Glomerular endothelial cell (primary cell): ENCODE measurements around the gene FLVCR2. TPM values are rescaled to one million over a fixed set of nuclear protein-coding genes. Genes with fewer than 3 reads are reported as not detected.
A peak's percentile ranks its signal among the peaks of the same experiment; 100 is the strongest.

Experiments used
- DNase-seq: peaks from one replicate; pipeline ENCODE4 v3.0.0-alpha.2; 2011; ENCODE audit warnings: low read depth, low spot score; ENCODE audit errors: extremely low read depth
- total RNA-seq: library from RNA; depleted of rRNA; stranded (reverse); fragments of >200 nt; gene quantifications from 2 replicates; pipeline ENCODE4 v1.2.3, GENCODE V29; 2015

The FLVCR2 gene
- total RNA-seq, 1 donor from 2014 or later, result 2.1 TPM

DNA sequence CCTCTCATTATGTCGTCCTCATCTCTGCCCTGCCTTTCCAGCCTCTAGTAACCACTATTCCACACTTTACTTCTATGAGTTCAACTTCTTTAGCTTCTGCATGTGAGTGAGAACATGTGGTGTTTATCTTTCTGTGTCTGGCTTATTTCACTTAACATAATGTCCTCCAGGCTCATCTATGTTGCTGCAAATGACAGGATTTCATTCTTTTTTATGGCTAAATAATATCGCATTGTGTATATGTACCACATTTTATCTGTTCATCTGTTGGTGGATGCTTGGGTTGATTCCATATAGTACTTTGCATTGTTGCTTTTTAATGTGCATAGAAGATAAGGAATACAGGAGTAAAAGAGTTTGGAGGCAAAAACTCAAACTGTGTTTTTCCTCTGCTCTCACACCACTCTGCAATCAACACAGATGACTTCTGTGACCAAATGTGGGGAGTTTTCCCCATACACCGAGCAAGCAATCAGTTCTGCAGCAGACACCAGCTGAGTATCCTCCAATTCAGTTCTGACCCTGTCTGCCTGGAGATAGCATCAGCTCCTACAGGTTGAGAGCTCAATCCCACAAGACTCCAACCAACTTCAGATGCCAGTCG is 24.6 kb upstream of the FLVCR2 start:
- DNase-seq, result no peak

DNA sequence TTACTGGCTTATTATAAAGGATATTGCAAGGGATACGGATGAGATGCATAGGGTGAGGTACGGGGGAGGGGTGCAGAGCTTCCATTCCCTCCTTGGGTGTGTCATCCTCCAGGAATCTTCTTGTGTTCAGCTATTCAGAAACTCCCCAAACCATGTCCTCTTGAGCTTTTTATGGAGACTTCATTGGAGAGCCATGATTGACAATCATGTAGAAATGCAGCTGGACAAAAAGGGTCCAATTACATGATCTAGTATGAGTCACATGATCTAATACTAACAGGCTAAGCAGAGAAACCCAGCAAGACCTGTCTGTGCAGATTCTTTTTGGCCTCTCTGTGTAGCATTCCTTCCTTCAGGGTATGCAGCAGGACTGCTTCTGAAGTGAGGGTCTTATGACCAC is 23.9 kb upstream of the FLVCR2 start:
- DNase-seq, result no peak

DNA sequence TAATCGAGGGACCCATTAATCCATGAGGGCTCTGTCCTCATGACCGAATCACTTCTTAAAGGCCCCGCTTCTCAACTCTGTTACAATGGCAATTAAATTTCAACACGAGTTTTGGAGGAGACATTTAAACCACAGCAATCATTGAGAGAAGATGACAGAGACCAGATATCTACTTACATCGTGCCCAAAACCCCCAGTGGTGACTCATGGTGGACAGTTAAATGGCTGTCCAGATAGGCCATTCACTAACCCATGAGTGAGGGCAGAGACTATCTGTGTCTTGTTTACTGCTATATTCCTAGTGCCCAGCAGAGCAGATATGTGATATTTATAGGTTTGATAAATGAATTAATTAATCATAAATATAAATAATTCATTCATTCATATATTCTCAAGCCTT is 20.0 kb upstream of the FLVCR2 start:
- no peak for DNase-seq

DNA sequence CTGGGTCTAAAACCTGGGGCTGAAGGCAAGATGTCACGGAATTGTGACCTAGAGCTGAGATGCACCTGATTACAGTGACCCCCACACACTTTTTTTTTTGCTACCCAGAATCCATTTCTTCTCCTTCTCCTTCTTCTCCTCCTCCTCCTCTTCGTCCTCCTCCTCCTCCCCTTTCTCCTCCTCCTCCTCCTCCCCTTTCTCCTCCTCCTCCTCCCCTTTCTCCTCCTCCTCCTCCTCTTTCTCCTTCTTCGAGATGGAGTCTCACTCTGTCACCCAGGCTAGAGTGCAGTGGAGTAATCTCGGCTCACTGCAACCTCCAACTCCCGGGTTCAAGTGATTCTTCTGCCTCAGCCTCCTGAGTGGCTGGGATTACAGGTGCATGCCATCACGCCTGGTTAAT is 19.4 kb upstream of the FLVCR2 start:
- no peak for DNase-seq

DNA sequence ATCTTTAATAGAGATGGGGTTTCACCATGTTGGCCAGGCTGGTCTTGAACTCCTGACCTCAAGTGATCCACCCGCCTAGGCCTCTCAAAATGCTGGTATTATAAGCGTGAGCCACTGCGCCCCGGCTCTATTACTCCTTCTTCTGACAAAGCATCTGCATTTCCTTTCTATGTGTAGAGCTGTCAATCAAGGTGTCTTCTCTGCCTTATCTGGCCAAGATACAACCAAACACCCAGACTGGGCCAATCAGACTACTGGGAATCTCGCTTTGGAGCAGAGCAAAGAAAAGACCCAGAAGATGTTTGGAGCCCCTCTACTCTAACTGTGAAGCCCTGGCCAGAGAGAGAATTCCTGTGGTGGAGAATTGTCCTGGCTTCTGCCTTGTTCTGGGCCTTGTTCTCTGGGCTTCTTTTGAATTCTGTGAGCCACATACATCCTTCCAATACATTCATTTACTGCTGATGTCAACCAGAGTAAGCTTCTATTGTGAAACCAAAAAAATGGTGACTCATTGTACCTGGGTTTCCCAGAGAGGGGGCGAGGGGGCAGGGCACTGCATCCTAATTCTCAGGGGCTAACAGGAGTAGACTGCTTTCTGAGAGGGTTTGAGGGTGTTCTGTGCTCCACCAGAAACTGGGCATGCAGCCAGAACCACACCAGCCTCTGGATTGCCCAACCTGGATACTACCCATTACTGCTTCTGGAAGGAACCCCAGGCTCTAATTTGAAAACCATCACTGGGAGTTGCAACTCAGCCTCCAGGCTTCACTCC is 18.8 kb upstream of the FLVCR2 start:
- DNase-seq, result no peak

DNA sequence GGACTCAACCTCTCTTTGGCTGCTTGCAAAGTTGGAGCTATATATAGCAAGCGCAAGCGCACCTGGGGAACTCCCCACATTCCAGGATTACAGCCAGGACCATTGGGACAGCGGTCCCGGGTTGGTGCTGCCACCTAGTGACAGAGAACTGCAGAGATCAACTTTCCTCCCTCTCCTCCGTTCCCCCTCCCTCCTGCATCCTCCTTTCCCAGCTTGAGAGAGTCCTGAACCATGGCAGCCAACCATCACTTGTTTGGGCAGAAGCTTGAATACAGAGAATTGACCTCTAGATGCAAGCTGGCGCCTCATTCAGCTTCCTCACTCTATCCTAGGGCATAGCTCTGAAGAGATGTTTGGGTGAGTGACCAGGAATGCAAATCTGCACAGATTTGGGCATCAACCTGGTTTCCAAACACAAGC is 17.4 kb upstream of the FLVCR2 start:
- DNase-seq, result no peak

DNA sequence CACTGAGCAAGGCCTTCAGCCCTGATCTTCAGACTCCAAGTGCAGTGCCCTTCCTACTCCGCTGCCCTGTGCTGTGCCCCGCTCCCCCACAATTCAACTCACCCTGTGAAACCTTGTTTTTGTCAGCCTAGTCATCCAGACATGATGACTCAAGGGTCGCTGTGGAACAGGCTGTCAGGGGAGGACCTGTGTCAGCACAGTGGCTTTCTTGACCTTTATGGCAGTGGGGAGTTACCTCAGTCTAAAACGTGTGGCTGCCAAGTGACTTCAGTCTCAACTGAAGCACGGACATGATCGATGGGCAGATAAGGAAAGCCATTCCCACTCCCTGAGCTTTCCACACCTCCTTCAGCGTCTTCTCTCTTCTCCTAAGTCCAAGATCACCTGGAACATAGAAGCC is 16.3 kb upstream of the FLVCR2 start:
- DNase-seq, result no peak

DNA sequence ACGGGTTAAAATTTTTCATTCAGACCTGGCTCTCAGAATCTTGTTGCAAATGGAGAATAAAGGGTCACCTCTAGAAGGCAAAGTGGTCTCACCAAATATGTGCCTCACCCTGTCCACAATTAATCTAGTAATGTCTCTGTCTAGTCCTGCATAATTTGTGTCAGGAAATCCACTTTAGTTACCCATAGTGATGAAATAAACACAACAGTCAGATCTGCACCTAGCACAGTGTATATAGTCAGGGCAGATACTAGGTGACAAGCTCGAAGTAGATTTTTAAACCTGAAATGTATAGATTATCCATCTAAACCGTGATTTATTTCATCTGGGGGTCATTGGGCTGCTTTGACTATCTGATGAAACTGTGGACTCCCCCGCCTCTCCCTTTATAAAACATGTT is 15.9 kb upstream of the FLVCR2 start:
- no peak for DNase-seq

GRCh38 chr14:75563931-75564330 is 14.5 kb upstream of the FLVCR2 start:
- DNase-seq, result no peak

- no peak for DNase-seq
Observed at GRCh38 chr14:75565056-75565455, 13.4 kb upstream of the FLVCR2 start.

GRCh38 chr14:75566321-75566720 is 12.1 kb upstream of the FLVCR2 start:
- DNase-seq, result no peak

DNA sequence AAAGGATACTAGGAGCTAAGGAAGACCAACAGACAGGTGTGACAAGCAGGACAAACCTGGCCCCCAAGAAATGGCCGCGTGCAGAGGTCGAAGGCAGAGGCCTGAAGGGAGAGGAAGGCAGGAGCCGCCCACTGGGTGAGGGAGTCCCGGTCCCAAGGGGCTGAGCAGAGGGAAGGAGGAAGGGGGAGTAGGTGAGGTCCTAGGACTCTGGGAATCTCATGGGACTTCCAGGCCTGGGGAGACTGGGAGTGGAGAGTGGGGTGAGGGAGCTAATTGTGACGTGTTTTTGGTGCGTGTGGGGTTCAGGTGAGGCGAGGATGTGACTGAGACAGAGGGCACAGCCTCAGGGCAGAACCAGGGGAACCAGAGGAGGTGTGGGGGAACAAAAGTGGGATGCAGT is 11.7 kb upstream of the FLVCR2 start:
- DNase-seq, result no peak

GRCh38 chr14:75568140-75568539 is 10.3 kb upstream of the FLVCR2 start:
- no peak for DNase-seq

GRCh38 chr14:75568791-75569190 is 9.6 kb upstream of the FLVCR2 start:
- no peak for DNase-seq

GRCh38 chr14:75570797-75571196 is 7.6 kb upstream of the FLVCR2 start:
- no peak for DNase-seq

DNA sequence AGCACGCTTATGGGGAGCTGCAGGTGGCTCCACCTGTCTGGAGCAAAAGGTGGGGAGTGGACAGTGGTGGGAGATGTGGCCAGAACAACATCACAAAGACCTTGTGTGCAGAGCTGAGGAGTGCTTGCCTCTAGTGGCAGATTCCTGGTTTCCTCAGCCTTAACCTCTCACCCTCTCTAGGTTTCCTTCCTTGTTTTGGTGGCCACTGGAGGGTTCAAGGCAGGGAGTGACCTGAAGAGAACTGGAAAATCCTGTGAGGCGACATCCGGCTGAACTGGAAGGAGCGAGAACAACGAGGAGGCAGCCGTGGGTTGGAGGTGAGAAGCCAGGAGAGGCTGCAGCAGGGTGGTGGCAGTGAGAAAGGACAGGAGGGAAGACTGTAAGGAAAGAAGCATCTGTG is 6.3 kb upstream of the FLVCR2 start:
- no peak for DNase-seq

DNA sequence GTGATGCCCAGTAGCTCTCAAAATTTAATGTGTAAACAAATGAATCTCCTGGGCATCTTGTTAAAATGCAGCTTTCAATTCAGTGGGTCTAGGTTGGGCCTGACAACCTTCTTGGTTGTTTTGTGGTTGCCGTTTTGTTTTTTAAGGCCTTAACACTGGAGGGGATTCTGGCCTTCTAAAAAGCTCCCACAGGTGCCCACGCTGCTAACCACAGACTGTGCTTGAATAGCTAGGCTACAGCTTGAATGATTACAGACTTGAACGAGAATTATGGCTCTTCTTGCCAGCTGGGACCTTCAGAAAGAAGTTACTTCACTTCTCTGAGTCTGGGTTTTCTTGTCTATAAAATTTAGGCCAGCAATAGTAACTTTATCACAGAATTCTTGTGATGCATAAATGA is 1.3 kb upstream of the FLVCR2 start:
- no peak for DNase-seq

DNA sequence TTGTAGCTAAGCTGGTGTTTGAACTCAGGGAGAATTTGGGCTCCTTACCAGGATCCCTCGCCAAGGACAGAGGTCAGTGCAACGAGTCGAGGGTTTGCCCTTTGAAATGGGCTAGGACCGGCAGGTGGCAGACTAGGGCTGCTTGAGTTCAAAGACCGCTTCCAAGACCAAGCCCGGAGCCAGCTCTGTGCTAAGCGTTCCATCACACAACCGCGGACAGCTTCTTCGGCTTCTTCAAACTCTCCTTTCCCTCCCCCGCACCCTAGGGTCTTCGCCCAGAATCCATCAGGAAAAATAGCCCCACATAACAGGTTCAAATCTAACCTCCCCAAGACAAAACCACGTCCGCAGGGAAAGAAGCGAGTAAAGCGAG is 705 bp upstream of the FLVCR2 start:
- peak; percentile 69 for DNase-seq

DNA sequence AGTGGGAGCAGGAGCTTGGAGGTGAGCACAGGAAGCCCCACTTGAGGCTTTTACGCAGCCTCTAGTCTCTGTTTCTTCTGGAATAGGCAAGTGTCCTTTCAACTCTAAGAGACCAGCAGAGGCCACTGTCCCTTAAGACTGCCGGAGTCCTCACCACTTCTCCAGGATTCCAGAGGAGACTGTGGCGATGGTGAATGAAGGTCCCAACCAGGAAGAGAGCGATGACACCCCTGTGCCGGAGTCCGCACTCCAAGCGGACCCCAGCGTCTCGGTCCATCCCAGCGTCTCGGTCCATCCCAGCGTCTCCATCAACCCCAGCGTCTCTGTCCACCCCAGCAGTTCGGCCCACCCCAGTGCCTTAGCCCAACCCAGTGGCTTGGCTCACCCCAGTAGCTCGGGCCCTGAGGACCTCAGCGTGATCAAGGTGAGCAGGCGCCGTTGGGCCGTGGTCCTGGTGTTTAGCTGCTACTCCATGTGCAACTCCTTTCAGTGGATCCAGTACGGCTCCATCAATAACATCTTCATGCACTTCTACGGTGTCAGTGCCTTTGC is 442 bp downstream of the FLVCR2 start:
- DNase-seq, result no peak

GRCh38 chr14:75579338-75579864 is 981 bp downstream of the FLVCR2 start:
- DNase-seq, result no peak

- DNase-seq, result no peak
Observed at GRCh38 chr14:75579882-75580281, 1.5 kb downstream of the FLVCR2 start.

DNA sequence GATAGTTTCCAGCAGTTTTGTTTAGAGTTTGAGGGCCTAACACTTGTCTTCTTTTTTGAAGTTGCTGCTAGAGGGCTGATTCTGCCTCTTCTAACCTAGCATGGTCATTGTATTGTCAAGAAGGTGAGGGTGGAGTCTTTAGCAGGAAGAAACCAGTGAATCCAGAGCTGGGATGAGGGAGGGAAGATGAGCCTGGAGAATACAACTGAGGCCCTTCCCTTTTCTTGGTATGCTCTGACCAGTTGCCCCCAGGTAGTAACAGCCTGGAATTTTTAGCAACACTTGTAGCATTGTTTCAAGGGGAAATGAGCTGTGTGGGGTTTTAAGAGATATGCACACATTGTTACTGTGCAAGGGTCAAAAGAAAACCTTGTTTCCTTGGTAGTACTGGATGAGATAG is 9.0 kb downstream of the FLVCR2 start:
- DNase-seq, result no peak
